GM12878 (cell line): ENCODE data around the gene TYROBP. TPM values are rescaled to one million over a fixed set of nuclear protein-coding genes. Genes with fewer than 3 reads are reported as not detected.

Source experiments
- ATAC-seq: fragments of 200-7000 bp; cut with Tn5 transposase; 3 replicates; pipeline ENCODE4 v1.9.1; 2020; ENCODE audit warnings: mild to moderate bottlenecking, moderate library complexity
- BruUV-seq: library from RNA; stranded (reverse); fragments of 400-500 nt; replicated peaks from 2 replicates; lab custom pipeline; 2021; lab: Mats Ljungman, UMichigan
- CTCF ChIA-PET: fragments of 300-600 bp; sonication (Branson Sonifier 250); formaldehyde crosslinking; extraction: SDS; loops from one replicate; lab custom pipeline; 2021; ENCODE audit warnings: inconsistent platforms; lab: Yijun Ruan, JAX
- POLR2A ChIA-PET: fragments of 350-600 bp; formaldehyde crosslinking; extraction: SDS; loops from one replicate; lab custom pipeline; 2021; ENCODE audit warnings: inconsistent platforms; lab: Charles Lee
- RAD21 ChIA-PET: fragments of 300-600 bp; sonication (Branson Sonifier 250); formaldehyde crosslinking; loops from one replicate; lab custom pipeline; 2023; ENCODE audit warnings: antibody characterized with exemption; ENCODE audit not compliant: unreplicated experiment; lab: Charles Lee
- SMC1A ChIA-PET: fragments of 300-600 bp; sonication (Branson Sonifier 250); formaldehyde crosslinking; loops from one replicate; lab custom pipeline; 2023; ENCODE audit not compliant: unreplicated experiment, uncharacterized antibody; lab: Charles Lee
- DNase-seq: peaks from one replicate; pipeline ENCODE4 v3.0.0-alpha.2; 2011; ENCODE audit warnings: low read depth, low spot score
- FAIRE-seq: peaks from 3 replicates; lab custom pipeline; 2011; peaks lifted over from hg19 to GRCh38; lab: Jason Lieb, UNC
- H2AFZ ChIP-seq: 2 replicates; pipeline ENCODE4 v1.6.0; 2011; ENCODE audit warnings: low read depth, low read length, control low read depth; ENCODE audit not compliant: control insufficient read depth
- H3K27ac ChIP-seq: 2 replicates; pipeline ENCODE4 v1.5.1; 2011; ENCODE audit warnings: control low read depth; ENCODE audit not compliant: control insufficient read depth, insufficient read depth
- H3K27me3 ChIP-seq, 2 experiments: replicated peaks in 1 of 2; 2 replicates each; pipeline versions ENCODE4 v1.6.0 to v1.6.1; 2011; ENCODE audit warnings: low read length in 1 of 2; ENCODE audit not compliant: control insufficient read depth in 2 of 2, insufficient read depth in 2 of 2
- H3K36me3 ChIP-seq, 2 experiments: 2 replicates each; pipeline ENCODE4 v1.5.1; 2011; ENCODE audit warnings: low read length in 1 of 2; ENCODE audit not compliant: control insufficient read depth in 2 of 2, insufficient read depth in 2 of 2
- H3K4me1 ChIP-seq: 2 replicates; pipeline ENCODE4 v1.6.1; 2011; ENCODE audit warnings: mild to moderate bottlenecking, low read length, moderate library complexity, mixed read lengths; ENCODE audit not compliant: control insufficient read depth, insufficient read depth
- H3K4me2 ChIP-seq: 2 replicates; pipeline ENCODE4 v1.6.0; 2011; ENCODE audit warnings: control low read depth; ENCODE audit not compliant: control insufficient read depth, insufficient read depth
- H3K4me3 ChIP-seq: fragments of 200-600 bp; sonication (generic); 2 replicates; pipeline ENCODE4 v1.5.1; 2016
- H3K79me2 ChIP-seq: 2 replicates; pipeline ENCODE4 v1.6.0; 2011; ENCODE audit warnings: low read length; ENCODE audit not compliant: control insufficient read depth, insufficient read depth
- H3K9ac ChIP-seq: 2 replicates; pipeline ENCODE4 v1.8.0; 2011; ENCODE audit warnings: low read length, control low read depth, mixed read lengths; ENCODE audit not compliant: control insufficient read depth, insufficient read depth
- H3K9me3 ChIP-seq: replicated peaks from 3 replicates; pipeline ENCODE4 v1.5.1; 2011; ENCODE audit warnings: mild to moderate bottlenecking, low read length; ENCODE audit not compliant: control insufficient read depth, insufficient read depth
- H4K20me1 ChIP-seq: 2 replicates; pipeline ENCODE4 v1.6.0; 2011; ENCODE audit not compliant: control insufficient read depth, insufficient read depth
- BCL11A ChIP-seq: IDR thresholded peaks from 2 replicates; pipeline ENCODE4 v1.6.1; 2011; ENCODE audit warnings: low read depth, low read length
- BCL3 ChIP-seq: IDR thresholded peaks from 2 replicates; pipeline ENCODE4 v1.6.1; 2011; ENCODE audit warnings: borderline replicate concordance, low read depth, mild to moderate bottlenecking, moderate library complexity, low read length; ENCODE audit not compliant: insufficient read depth, poor library complexity, severe bottlenecking
- BMI1 ChIP-seq: fragments of 450-650 bp; IDR thresholded peaks from 2 replicates; pipeline ENCODE4 v1.6.1; 2016; ENCODE audit warnings: mild to moderate bottlenecking, moderate library complexity, borderline replicate concordance
- IRF5 ChIP-seq: fragments of 450-650 bp; IDR thresholded peaks from 2 replicates; pipeline ENCODE4 v1.6.1; 2017; ENCODE audit warnings: borderline replicate concordance
- NR2C1 ChIP-seq: fragments of 450-650 bp; IDR thresholded peaks from 2 replicates; pipeline ENCODE4 v1.6.1; 2017; ENCODE audit warnings: antibody characterized with exemption, mild to moderate bottlenecking, moderate library complexity
- SIN3A ChIP-seq: IDR thresholded peaks from 2 replicates; pipeline ENCODE4 v1.6.1; 2012; ENCODE audit warnings: low read depth, low read length, improper control_type of control experiment
- SMAD1 ChIP-seq: fragments of 450-650 bp; IDR thresholded peaks from 2 replicates; pipeline ENCODE4 v1.6.1; 2018; ENCODE audit warnings: mild to moderate bottlenecking, low read depth; ENCODE audit not compliant: partially characterized antibody
- TCF12 ChIP-seq: IDR thresholded peaks from 2 replicates; pipeline ENCODE4 v1.6.1; 2011; ENCODE audit warnings: low read depth, mild to moderate bottlenecking, low read length
- TCF7 ChIP-seq: IDR thresholded peaks from 2 replicates; pipeline ENCODE4 v1.6.1; 2014; ENCODE audit warnings: antibody characterized with exemption, borderline replicate concordance
- USF1 ChIP-seq: IDR thresholded peaks from 2 replicates; pipeline ENCODE4 v1.6.1; 2011; ENCODE audit warnings: borderline replicate concordance, low read depth, mild to moderate bottlenecking, moderate library complexity, mixed read lengths, low read length; ENCODE audit not compliant: insufficient read depth; ENCODE audit errors: extremely low read length
- WRNIP1 ChIP-seq: IDR thresholded peaks from 2 replicates; pipeline ENCODE4 v1.6.1; 2011; ENCODE audit warnings: low read depth, low read length, improper control_type of control experiment, borderline replicate concordance
- ZBTB4 ChIP-seq: fragments of 450-650 bp; formaldehyde crosslinking; IDR thresholded peaks from 2 replicates; pipeline ENCODE4 v1.4.0; 2022; ENCODE audit warnings: mild to moderate bottlenecking, moderate library complexity
- ZNF207 ChIP-seq: fragments of 450-650 bp; IDR thresholded peaks from 2 replicates; pipeline ENCODE4 v1.6.1; 2014; ENCODE audit warnings: antibody characterized with exemption, mild to moderate bottlenecking, borderline replicate concordance
- ZZZ3 ChIP-seq: IDR thresholded peaks from 2 replicates; pipeline ENCODE4 v1.6.1; 2011; ENCODE audit warnings: low read depth; ENCODE audit not compliant: control insufficient read depth, insufficient read length
- WGBS: methylation state at CpG from one replicate; pipeline ENCODE4 v1.1.6; 2016; ENCODE audit warnings: low lambda C conversion rate; ENCODE audit not compliant: insufficient replicate concordance, insufficient coverage; ENCODE audit errors: missing lambda C conversion rate; 5-methylcytosine and 5-hydroxymethylcytosine counted together
- in situ Hi-C: fragments of 300-500 bp; cut with MboI; formaldehyde crosslinking; loops from 9 replicates; pipeline ENCODE4 v1.14.3; 2018; ENCODE audit warnings: mixed read lengths
- intact Hi-C: fragments of 100-400 bp; cut with micrococcal nuclease; formaldehyde crosslinking; loops from one replicate; pipeline ENCODE4 v1.14.2; 2022; ENCODE audit not compliant: unreplicated experiment
- polyA plus RNA-seq, 11 experiments: library from polyadenylated mRNA; depleted of rRNA in 4 of 11; unstranded in 6 of 11; stranded (reverse) in 5 of 11; fragments of >200 nt; fragmentation: Nextera tagmentation in 4 of 11; fragmentation: Illumina TruSeq in 1 of 11; extraction: Ambion mirVana in 4 of 11; extraction: Trizol in 1 of 11; gene quantifications; 1 replicate in 1 of 11; 2 replicates in 10 of 11; pipeline versions ENCODE4 v1.2.1 to v1.2.3, GENCODE V29; 2011 to 2016; ENCODE audit warnings: inconsistent platforms in 2 of 11, missing spikeins in 2 of 11, low read depth in 1 of 11
- total RNA-seq, 4 experiments: library from RNA; depleted of rRNA in 3 of 4; stranded (reverse); fragments of >200 nt in 3 of 4; fragmentation: Illumina TruSeq in 1 of 4; extraction: Trizol in 1 of 4; gene quantifications; 2 replicates each; pipeline versions ENCODE4 v1.2.1 to v1.2.3, GENCODE V29; 2013 to 2021
- TF ChIP-seq, protein P1 (sequence below): fragments of 150-350 bp; IDR thresholded peaks from 2 replicates; pipeline ENCODE4 v1.6.1; 2014; ENCODE audit warnings: mild to moderate bottlenecking, low read depth, low read length

TYROBP gene
- total and polyA plus RNA-seq, 10 of the 15 experiments (the other 5 are each of a cell fraction or from before 2014, with no cell fraction given) = 0.33 to 2.4 (median 0.58) TPM; not detected in 2

DNA sequence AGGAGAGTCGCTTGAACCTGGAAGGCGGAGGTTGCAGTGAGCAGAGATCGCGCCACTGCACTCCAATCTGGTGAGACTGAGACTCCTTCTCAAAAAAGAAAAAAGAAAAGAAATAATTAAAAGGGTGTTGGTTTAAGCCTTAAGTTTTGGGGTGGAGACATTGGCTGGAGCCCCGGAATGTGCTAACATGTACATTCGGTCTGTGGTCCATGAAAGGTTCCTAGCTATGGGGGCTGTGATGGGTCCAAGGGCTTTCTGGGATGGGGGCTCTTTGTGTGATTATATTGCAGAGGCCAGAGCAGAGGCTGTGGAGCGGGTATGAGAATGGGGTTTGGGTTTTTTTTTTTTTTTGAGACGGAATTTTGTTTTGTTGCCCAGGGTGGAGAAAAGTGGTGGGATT is 22.2 kb downstream of the TYROBP start:
- WGBS = 88% methylated on average over 7 of the region's 8 CpGs
- no peak for DNase-seq
- intact Hi-C loops = no loop called here
- no peak overlapping the region for H3K9ac ChIP-seq
- ChIA-PET RAD21 (interaction anchor here (7.3 kb wide), 1 partner anchor 46 kb away, joined by 107 read pairs; no protein-coding TSS in a partner anchor), SMC1A (interaction anchor here (0.6 to 2.4 kb wide), 3 partner anchors 12 to 62 kb away, joined by 3 to 12 read pairs (median 3); no protein-coding TSS in a partner anchor), POLR2A (interaction anchor here (0.5 to 1.0 kb wide), 4 partner anchors 9 to 217 kb away, joined by 3 to 7 read pairs (median 4); no protein-coding TSS in a partner anchor), CTCF (interaction anchor here (0.8 to 9.6 kb wide), 3 partner anchors 29 to 191 kb away, joined by 3 to 145 read pairs (median 4); no protein-coding TSS in a partner anchor)
- in situ Hi-C loops = loop anchor here (5.0 kb wide), 1 partner anchor 46 kb away; no protein-coding TSS in a partner anchor
- peaks cover 3% of the 10 kb centered on the region; the same call in 1 of the 2 replicates for H4K20me1 ChIP-seq
- no peak for ATAC-seq
- no peaks in the 10 kb centered on the region for H3K79me2 ChIP-seq
- H3K4me1 ChIP-seq = no peaks in the 10 kb centered on the region
- H3K4me2 ChIP-seq = no peak overlapping the region
- H3K9me3 ChIP-seq = no peaks in the 10 kb centered on the region
- no peaks in the 10 kb centered on the region for H3K27me3 ChIP-seq
- no peak overlapping the region for H2AFZ ChIP-seq
- peaks cover 18 to 19% of the 10 kb centered on the region in 2 experiments for H3K36me3 ChIP-seq
- FAIRE-seq = no peak
- no peak overlapping the region for H3K4me3 ChIP-seq
- no TSS peak for BruUV-seq
- H3K27ac ChIP-seq = no peak overlapping the region
- TF ChIP-seq ZNF207 (no peak), ZBTB4 (CRISPR knock-in tag) (no peak), WRNIP1 (no peak), USF1 (no peak), BCL11A (no peak), IRF5 (no peak), ZZZ3 (no peak), BCL3 (no peak), SIN3A (no peak), TCF12 (no peak), NR2C1 (no peak), TCF7 (no peak), SMAD1 (no peak), BMI1 (no peak)
- TF ChIP-seq, protein P1, sequence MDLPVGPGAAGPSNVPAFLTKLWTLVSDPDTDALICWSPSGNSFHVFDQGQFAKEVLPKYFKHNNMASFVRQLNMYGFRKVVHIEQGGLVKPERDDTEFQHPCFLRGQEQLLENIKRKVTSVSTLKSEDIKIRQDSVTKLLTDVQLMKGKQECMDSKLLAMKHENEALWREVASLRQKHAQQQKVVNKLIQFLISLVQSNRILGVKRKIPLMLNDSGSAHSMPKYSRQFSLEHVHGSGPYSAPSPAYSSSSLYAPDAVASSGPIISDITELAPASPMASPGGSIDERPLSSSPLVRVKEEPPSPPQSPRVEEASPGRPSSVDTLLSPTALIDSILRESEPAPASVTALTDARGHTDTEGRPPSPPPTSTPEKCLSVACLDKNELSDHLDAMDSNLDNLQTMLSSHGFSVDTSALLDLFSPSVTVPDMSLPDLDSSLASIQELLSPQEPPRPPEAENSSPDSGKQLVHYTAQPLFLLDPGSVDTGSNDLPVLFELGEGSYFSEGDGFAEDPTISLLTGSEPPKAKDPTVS = no peak
